ENCODE results near the gene SP140L. TPM values are rescaled to one million over a fixed set of nuclear protein-coding genes. Genes with fewer than 3 reads are reported as not detected.

SP140L gene
- total and polyA plus RNA-seq, 10 of the 15 experiments (the other 5 are each of a cell fraction or from before 2014, with no cell fraction given): 4.7 to 28.6 (median 15.0) TPM

DNA sequence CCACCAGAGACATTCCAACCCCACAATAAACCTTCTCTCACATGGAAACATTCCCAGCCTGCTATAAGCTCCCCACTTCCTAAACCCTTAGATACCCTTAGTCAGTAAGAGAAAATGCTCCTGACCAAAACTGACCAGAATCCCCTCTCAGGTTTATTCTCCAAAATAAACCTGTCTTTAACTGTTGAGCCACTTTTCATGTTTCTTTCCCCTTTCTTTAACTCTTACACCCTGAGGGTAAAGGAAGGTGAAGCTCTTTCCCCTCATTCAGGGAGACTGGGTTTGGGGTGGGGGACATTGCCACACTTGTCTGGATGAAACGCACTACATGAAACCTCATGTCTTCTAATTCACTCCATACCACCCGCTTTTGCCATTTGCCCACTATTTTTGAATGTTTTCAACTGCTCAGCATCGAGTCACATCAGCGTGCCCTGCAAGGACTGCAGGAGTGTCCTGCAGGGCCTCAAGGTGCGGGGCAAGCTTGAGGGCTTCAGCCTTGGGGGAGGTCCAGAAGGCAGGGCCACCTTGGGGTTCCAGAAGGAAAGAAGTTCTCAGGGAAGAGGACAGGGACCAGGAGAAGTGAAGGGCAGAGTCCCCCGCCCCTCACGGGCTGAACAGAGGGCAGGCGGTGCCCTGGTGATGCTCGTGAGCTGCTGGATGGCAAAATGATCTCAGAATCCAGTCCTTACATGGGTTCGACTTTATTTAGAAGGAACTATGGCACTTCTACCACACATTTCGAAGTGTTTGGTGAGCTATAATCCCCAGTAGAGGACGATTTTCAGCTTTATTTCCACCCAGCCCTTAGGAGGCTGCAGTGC is 4.2 kb upstream of the SP140L start:
- Histone ChIP-seq H3K9ac (ENCODE audit: control insufficient read depth, insufficient read depth, low read length) (no peak overlapping the region), H3K36me3 (ENCODE audit: control insufficient read depth in 2 of 2, insufficient read depth in 2 of 2, low read length in 1 of 2) (no peaks in the 10 kb centered on the region), H4K20me1 (ENCODE audit: control insufficient read depth, insufficient read depth) (no peaks in the 10 kb centered on the region), H3K4me3 (no peak overlapping the region), H3K4me1 (ENCODE audit: control insufficient read depth, insufficient read depth, low read length) (peaks cover 19% of the 10 kb centered on the region), H3K27ac (ENCODE audit: control insufficient read depth, insufficient read depth) (no peak overlapping the region), H3K27me3 (replicated peaks in 1 of 2; ENCODE audit: control insufficient read depth in 2 of 2, insufficient read depth in 2 of 2, low read length in 1 of 2) (no peaks in the 10 kb centered on the region), H3K79me2 (ENCODE audit: control insufficient read depth, insufficient read depth, low read length) (peaks cover 8% of the 10 kb centered on the region), H2AFZ (ENCODE audit: control insufficient read depth, low read depth, low read length) (no peak overlapping the region), H3K4me2 (ENCODE audit: control insufficient read depth, insufficient read depth) (no peak overlapping the region), H3K9me3 (replicated peaks; ENCODE audit: control insufficient read depth, insufficient read depth, low read length) (no peaks in the 10 kb centered on the region; the same call in 2 of the 3 replicates)
- ATAC-seq: no peak
- ChIA-PET SMC1A (ENCODE audit: uncharacterized antibody, unreplicated experiment) (interaction anchor here (0.8 to 1.1 kb wide), 4 partner anchors 82 to 125 kb away, joined by 3 to 4 read pairs (median 3); partner anchors contain the start of gene SP140), POLR2A (interaction anchor here (0.6 kb wide), 1 partner anchor 20 kb away, joined by 3 read pairs; no protein-coding TSS in a partner anchor), RAD21 (ENCODE audit: unreplicated experiment) (no interaction called here), CTCF (interaction anchor here (1.2 kb wide), 1 partner anchor 475 kb away, joined by 3 read pairs; no protein-coding TSS in a partner anchor)
- BruUV-seq (replicated peaks): no TSS peak
- intact Hi-C loops (cut with micrococcal nuclease; ENCODE audit: unreplicated experiment): no loop called here
- TF ChIP-seq STAT1 (conservative IDR thresholded peaks at IDR 0.05): no peak
- TF ChIP-seq, protein P1, sequence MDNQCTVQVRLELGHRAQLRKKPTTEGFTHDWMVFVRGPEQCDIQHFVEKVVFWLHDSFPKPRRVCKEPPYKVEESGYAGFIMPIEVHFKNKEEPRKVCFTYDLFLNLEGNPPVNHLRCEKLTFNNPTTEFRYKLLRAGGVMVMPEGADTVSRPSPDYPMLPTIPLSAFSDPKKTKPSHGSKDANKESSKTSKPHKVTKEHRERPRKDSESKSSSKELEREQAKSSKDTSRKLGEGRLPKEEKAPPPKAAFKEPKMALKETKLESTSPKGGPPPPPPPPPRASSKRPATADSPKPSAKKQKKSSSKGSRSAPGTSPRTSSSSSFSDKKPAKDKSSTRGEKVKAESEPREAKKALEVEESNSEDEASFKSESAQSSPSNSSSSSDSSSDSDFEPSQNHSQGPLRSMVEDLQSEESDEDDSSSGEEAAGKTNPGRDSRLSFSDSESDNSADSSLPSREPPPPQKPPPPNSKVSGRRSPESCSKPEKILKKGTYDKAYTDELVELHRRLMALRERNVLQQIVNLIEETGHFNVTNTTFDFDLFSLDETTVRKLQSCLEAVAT (IDR thresholded peaks at IDR 0.05): no peak
- DNase-seq (ENCODE audit: low read depth, low spot score): no peak
- in situ Hi-C loops (cut with MboI): no loop called here
- FAIRE-seq: no peak
- WGBS (ENCODE audit: insufficient coverage, insufficient replicate concordance, low lambda C conversion rate, missing lambda C conversion rate): 94% methylated on average over 12 of the region's 12 CpGs

DNA sequence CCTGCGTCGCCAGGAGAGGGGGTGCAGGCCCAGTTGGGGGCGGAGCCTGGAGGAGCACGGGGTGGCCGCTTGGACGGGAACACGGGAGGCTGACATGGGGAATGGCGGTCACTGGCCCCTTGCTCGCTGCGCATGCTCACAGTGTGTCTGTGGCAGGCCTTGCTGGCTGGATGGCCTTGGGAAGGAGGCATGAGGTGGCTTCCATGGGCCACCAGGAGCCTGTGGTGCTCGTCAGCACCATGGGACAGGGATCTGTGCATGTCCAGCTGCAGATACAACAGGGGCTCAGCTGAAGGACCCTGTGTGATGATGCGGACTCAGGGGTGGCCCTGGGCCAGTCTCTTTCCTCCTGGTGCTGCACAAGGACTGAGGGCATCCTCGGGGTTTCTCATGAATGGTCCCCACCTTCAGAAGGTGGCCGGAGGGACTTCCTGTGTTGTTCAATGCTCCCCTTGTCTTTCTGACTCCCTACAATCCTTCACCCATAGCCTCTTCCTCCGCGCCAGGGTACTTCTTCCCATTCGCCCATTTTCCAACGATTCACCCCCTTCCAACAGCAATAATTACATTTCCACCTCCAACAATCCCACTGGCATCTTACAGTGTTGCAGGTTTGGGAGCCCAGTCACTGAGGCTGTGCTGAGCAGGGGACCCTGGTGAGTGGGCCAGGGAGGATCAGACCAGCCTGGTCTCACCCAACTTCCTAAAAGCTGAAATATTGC is 3.4 kb upstream of the SP140L start:
- Histone ChIP-seq H2AFZ (ENCODE audit: control insufficient read depth, low read depth, low read length) (no peak overlapping the region), H3K9me3 (replicated peaks; ENCODE audit: control insufficient read depth, insufficient read depth, low read length) (no peaks in the 10 kb centered on the region; the same call in 1 of the 3 replicates), H3K36me3 (ENCODE audit: control insufficient read depth in 2 of 2, insufficient read depth in 2 of 2, low read length in 1 of 2) (no peaks in the 10 kb centered on the region), H3K27me3 (replicated peaks in 1 of 2; ENCODE audit: control insufficient read depth in 2 of 2, insufficient read depth in 2 of 2, low read length in 1 of 2) (no peaks in the 10 kb centered on the region), H3K9ac (ENCODE audit: control insufficient read depth, insufficient read depth, low read length) (no peak overlapping the region), H4K20me1 (ENCODE audit: control insufficient read depth, insufficient read depth) (no peaks in the 10 kb centered on the region), H3K4me2 (ENCODE audit: control insufficient read depth, insufficient read depth) (no peak overlapping the region), H3K27ac (ENCODE audit: control insufficient read depth, insufficient read depth) (no peak overlapping the region), H3K79me2 (ENCODE audit: control insufficient read depth, insufficient read depth, low read length) (peaks cover 8% of the 10 kb centered on the region), H3K4me1 (ENCODE audit: control insufficient read depth, insufficient read depth, low read length) (peaks cover 12% of the 10 kb centered on the region), H3K4me3 (no peak overlapping the region)
- intact Hi-C loops (cut with micrococcal nuclease; ENCODE audit: unreplicated experiment): no loop called here
- TF ChIP-seq, protein P2, sequence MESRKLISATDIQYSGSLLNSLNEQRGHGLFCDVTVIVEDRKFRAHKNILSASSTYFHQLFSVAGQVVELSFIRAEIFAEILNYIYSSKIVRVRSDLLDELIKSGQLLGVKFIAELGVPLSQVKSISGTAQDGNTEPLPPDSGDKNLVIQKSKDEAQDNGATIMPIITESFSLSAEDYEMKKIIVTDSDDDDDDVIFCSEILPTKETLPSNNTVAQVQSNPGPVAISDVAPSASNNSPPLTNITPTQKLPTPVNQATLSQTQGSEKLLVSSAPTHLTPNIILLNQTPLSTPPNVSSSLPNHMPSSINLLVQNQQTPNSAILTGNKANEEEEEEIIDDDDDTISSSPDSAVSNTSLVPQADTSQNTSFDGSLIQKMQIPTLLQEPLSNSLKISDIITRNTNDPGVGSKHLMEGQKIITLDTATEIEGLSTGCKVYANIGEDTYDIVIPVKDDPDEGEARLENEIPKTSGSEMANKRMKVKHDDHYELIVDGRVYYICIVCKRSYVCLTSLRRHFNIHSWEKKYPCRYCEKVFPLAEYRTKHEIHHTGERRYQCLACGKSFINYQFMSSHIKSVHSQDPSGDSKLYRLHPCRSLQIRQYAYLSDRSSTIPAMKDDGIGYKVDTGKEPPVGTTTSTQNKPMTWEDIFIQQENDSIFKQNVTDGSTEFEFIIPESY (IDR thresholded peaks at IDR 0.05): peak; percentile 53; the same call in 1 of the 2 replicates
- no peak for TF ChIP-seq HDGF (IDR thresholded peaks at IDR 0.05)
- TF ChIP-seq, protein P3, sequence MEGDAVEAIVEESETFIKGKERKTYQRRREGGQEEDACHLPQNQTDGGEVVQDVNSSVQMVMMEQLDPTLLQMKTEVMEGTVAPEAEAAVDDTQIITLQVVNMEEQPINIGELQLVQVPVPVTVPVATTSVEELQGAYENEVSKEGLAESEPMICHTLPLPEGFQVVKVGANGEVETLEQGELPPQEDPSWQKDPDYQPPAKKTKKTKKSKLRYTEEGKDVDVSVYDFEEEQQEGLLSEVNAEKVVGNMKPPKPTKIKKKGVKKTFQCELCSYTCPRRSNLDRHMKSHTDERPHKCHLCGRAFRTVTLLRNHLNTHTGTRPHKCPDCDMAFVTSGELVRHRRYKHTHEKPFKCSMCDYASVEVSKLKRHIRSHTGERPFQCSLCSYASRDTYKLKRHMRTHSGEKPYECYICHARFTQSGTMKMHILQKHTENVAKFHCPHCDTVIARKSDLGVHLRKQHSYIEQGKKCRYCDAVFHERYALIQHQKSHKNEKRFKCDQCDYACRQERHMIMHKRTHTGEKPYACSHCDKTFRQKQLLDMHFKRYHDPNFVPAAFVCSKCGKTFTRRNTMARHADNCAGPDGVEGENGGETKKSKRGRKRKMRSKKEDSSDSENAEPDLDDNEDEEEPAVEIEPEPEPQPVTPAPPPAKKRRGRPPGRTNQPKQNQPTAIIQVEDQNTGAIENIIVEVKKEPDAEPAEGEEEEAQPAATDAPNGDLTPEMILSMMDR (IDR thresholded peaks at IDR 0.05 in 2 of 3, conservative IDR thresholded peaks at IDR 0.05 in 1 of 3; ENCODE audit: control insufficient read depth in 2 of 3, extremely low read depth in 1 of 3, insufficient read depth in 1 of 3, low read depth in 3 of 3, low read length in 3 of 3): peak in 2 of 3 experiments; percentile 24 to 40; a peak in 2 of 6 replicates
- no peak for TF ChIP-seq CBFB (IDR thresholded peaks at IDR 0.05; ENCODE audit: low read depth)
- TF ChIP-seq POU2F2 (IDR thresholded peaks at IDR 0.05; ENCODE audit: borderline replicate concordance, low read depth, low read length): no peak
- WGBS (ENCODE audit: insufficient coverage, insufficient replicate concordance, low lambda C conversion rate, missing lambda C conversion rate): 96% methylated on average over 18 of the region's 18 CpGs
- SMC1A ChIA-PET (ENCODE audit: uncharacterized antibody, unreplicated experiment): no interaction called here
- RAD21 ChIA-PET (ENCODE audit: unreplicated experiment): interaction anchor here (1.0 kb wide), 1 partner anchor 164 kb away, joined by 3 read pairs; no protein-coding TSS in a partner anchor
- CTCF ChIA-PET: no interaction called here
- ATAC-seq (no peak), FAIRE-seq (no peak), DNase-seq (ENCODE audit: low read depth, low spot score) (no peak)
- BruUV-seq (replicated peaks): no TSS peak
- in situ Hi-C loops (cut with MboI): no loop called here
- POLR2A ChIA-PET: no interaction called here

Measured in GM12878 (cell line).